NCI-H524 (cell line): ENCODE results near the gene KIRREL3.

Source experiments
- DNase-seq, 2 experiments: peaks; one replicate each; lab custom pipeline; 2025; lab: John Stamatoyannopoulos, UW

The KIRREL3 gene

GRCh38 chr11:126870021-126870420, 130.5 kb downstream of the KIRREL3 start:
- no peak for DNase-seq

GRCh38 chr11:126868741-126869140, 131.8 kb downstream of the KIRREL3 start:
- DNase-seq: peak; percentile 19 to 60

- no peak for DNase-seq
These were observed 135.6 kb downstream of the KIRREL3 start for GRCh38 chr11:126864934-126865333.

GRCh38 chr11:126863294-126863997, 137.1 kb downstream of the KIRREL3 start:
- no peak for DNase-seq

GRCh38 chr11:126862664-126863243, 137.8 kb downstream of the KIRREL3 start:
- DNase-seq: no peak

GRCh38 chr11:126861796-126862459, 138.6 kb downstream of the KIRREL3 start:
- peak in 1 of 2 experiments; percentile 1 for DNase-seq

GRCh38 chr11:126857860-126858808, 142.4 kb downstream of the KIRREL3 start:
- peak; percentile 64 to 85 for DNase-seq

GRCh38 chr11:126855536-126855935, 145.0 kb downstream of the KIRREL3 start:
- no peak for DNase-seq

- DNase-seq: no peak
These were observed 146.8 kb downstream of the KIRREL3 start for GRCh38 chr11:126853732-126854131.

GRCh38 chr11:126844789-126845188, 155.8 kb downstream of the KIRREL3 start:
- DNase-seq: no peak

GRCh38 chr11:126843096-126843495, 157.5 kb downstream of the KIRREL3 start:
- DNase-seq: no peak

GRCh38 chr11:126841999-126842398, 158.6 kb downstream of the KIRREL3 start:
- no peak for DNase-seq

GRCh38 chr11:126840975-126841374, 159.6 kb downstream of the KIRREL3 start:
- no peak for DNase-seq

- DNase-seq: no peak
These were observed 160.2 kb downstream of the KIRREL3 start for GRCh38 chr11:126840201-126840886.

GRCh38 chr11:126839496-126839895, 161.1 kb downstream of the KIRREL3 start:
- no peak for DNase-seq

GRCh38 chr11:126838779-126839178, 161.8 kb downstream of the KIRREL3 start:
- no peak for DNase-seq

GRCh38 chr11:126837581-126837980, 163.0 kb downstream of the KIRREL3 start:
- no peak for DNase-seq

GRCh38 chr11:126834573-126834972, 166.0 kb downstream of the KIRREL3 start:
- no peak for DNase-seq

GRCh38 chr11:126834149-126834548, 166.4 kb downstream of the KIRREL3 start:
- no peak for DNase-seq

GRCh38 chr11:126833065-126833464, 167.5 kb downstream of the KIRREL3 start:
- no peak for DNase-seq

GRCh38 chr11:126832387-126832786, 168.2 kb downstream of the KIRREL3 start:
- DNase-seq: no peak
